ENCODE measurements around the gene FGF18. TPM values are rescaled to one million over a fixed set of nuclear protein-coding genes. Genes with fewer than 3 reads are reported as not detected.
"Not testable (repeated sequence)": the region's sequence is repeated elsewhere in the genome, so short reads cannot be mapped to it uniquely, and the experiment has no call there.

Gene FGF18
- total RNA-seq (2014; rRNA removed; shearing (Covaris generic)) = 0.14 and 1.1 TPM in 2 replicates

- DNase-seq (ENCODE audit: low spot score) = no peak
These were observed at the start of gene FGF18 for GRCh38 chr5:171418982-171419687. TSS of gene FGF18 (plus strand) at chr5:171419647. CDS start at chr5:171420200, 553 bp downstream.

- no peak for DNase-seq (ENCODE audit: low spot score)
These were observed 49.5 kb upstream of the FGF18 start for GRCh38 chr5:171369898-171370297.

GRCh38 chr5:171370881-171371280 is 48.6 kb upstream of the FGF18 start:
- DNase-seq (ENCODE audit: low spot score) = not testable (repeated sequence)

GRCh38 chr5:171371326-171371725 is 48.1 kb upstream of the FGF18 start:
- DNase-seq (ENCODE audit: low spot score) = no peak

GRCh38 chr5:171379961-171380360 is 39.5 kb upstream of the FGF18 start:
- DNase-seq (ENCODE audit: low spot score) = no peak

GRCh38 chr5:171384416-171384815 is 35.0 kb upstream of the FGF18 start:
- DNase-seq (ENCODE audit: low spot score) = not testable (repeated sequence)

- peak; percentile 20 for DNase-seq (ENCODE audit: low spot score)
These were observed 34.4 kb upstream of the FGF18 start for GRCh38 chr5:171384999-171385398.

GRCh38 chr5:171386006-171386671 is 33.3 kb upstream of the FGF18 start:
- DNase-seq (ENCODE audit: low spot score) = no peak

- no peak for DNase-seq (ENCODE audit: low spot score)
These were observed 32.5 kb upstream of the FGF18 start for GRCh38 chr5:171386861-171387344.

GRCh38 chr5:171387345-171387969 is 32.0 kb upstream of the FGF18 start, which contains the start of gene NPM1:
TSS of gene NPM1 (plus strand) at chr5:171387849. CDS start at chr5:171387949, 100 bp downstream.
- DNase-seq (ENCODE audit: low spot score) = peak; percentile 97

- DNase-seq (ENCODE audit: low spot score) = peak; percentile 63
These were observed 31.3 kb upstream of the FGF18 start for GRCh38 chr5:171387970-171388815.

- DNase-seq (ENCODE audit: low spot score) = no peak
These were observed 30.7 kb upstream of the FGF18 start for GRCh38 chr5:171388816-171389168.

GRCh38 chr5:171390883-171391677 is 28.4 kb upstream of the FGF18 start:
- no peak for DNase-seq (ENCODE audit: low spot score)

GRCh38 chr5:171391996-171392577 is 27.4 kb upstream of the FGF18 start:
- no peak for DNase-seq (ENCODE audit: low spot score)

- DNase-seq (ENCODE audit: low spot score) = no peak
These were observed 26.8 kb upstream of the FGF18 start for GRCh38 chr5:171392585-171393159.

GRCh38 chr5:171395042-171395441 is 24.4 kb upstream of the FGF18 start:
- DNase-seq (ENCODE audit: low spot score) = no peak

GRCh38 chr5:171396583-171396982 is 22.9 kb upstream of the FGF18 start:
- not testable (repeated sequence) for DNase-seq (ENCODE audit: low spot score)

GRCh38 chr5:171397190-171397589 is 22.3 kb upstream of the FGF18 start:
- DNase-seq (ENCODE audit: low spot score) = no peak

- DNase-seq (ENCODE audit: low spot score) = no peak
These were observed 21.8 kb upstream of the FGF18 start for GRCh38 chr5:171397599-171397998.

GRCh38 chr5:171398660-171399059 is 20.8 kb upstream of the FGF18 start:
- not testable (repeated sequence) for DNase-seq (ENCODE audit: low spot score)

Measured in A172 (cell line).